Mononuclear cell (primary cell): ENCODE data around the gene METTL26. TPM values are rescaled to one million over a fixed set of nuclear protein-coding genes. Genes with fewer than 3 reads are reported as not detected.

Source experiments
- H3K27me3 ChIP-seq: 2 replicates; pipeline ENCODE4 v1.6.0; 2011; ENCODE audit warnings: low read length, control low read depth; ENCODE audit not compliant: insufficient read depth
- H3K4me1 ChIP-seq: 2 replicates; pipeline ENCODE4 v1.5.1; 2011; ENCODE audit warnings: mild to moderate bottlenecking, low read length, control low read depth; ENCODE audit not compliant: insufficient read depth
- H3K4me3 ChIP-seq: 2 replicates; pipeline ENCODE4 v1.5.1; 2011; ENCODE audit warnings: mild to moderate bottlenecking, low read length, moderate library complexity
- H3K9me3 ChIP-seq: 2 replicates; pipeline ENCODE4 v1.5.1; 2011; ENCODE audit warnings: low read depth, mild to moderate bottlenecking, control low read depth, low read length
- total RNA-seq: library from RNA; depleted of rRNA; stranded (reverse); fragments of >200 nt; gene quantifications from one replicate; pipeline ENCODE4 v1.2.3, GENCODE V29; 2012

Gene METTL26
- total RNA-seq, 1 donor, result 49.0 TPM

DNA sequence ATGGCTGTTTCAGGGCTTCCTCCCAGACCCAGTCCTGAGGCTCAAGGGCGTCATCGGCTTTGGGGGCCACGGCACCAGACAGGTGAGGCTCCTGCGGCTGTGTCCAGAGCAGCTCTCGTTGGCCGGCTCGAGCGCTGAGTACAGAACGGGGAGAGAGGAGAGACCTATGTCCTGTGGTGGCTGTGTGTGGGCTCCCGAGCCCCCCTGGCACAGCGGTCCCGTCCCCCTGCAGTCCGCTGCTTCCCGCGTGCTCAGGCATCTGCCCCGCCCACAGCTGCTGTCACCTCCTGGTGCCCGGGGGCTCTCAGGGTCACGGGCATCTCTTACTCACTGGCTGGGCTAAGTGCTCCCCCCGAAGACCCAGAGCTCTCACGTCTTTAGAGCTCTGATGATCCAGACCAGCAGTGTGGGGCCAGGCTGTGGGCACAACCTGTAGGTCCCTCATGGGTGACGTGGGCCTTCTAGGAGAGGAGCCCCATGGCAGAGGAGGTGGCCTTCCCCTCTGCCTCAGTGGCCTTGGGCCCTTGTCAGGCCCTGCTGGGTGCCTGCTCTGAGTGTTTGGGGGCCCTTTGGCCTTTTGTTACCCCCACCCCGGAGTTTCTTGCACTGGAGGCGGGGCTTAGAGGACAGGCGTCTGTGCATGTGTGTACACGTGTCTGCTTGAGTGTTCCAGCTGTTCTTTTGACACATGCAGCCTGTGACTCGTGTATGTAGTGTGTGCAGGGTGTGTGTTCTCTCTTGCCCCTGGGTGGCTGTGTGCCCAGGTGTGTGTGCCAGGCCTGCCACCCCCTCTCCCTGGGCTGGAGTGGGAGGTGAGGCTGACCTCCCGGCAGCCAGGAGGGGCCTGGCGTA lies 16.6 kb upstream of the METTL26 start:
- Histone ChIP-seq H3K4me1 (peaks cover 19% of the 10 kb centered on the region), H3K4me3 (no peak overlapping the region), H3K9me3 (no peaks in the 10 kb centered on the region), H3K27me3 (no peaks in the 10 kb centered on the region)

GRCh38 chr16:651844-652243 lies 15.7 kb upstream of the METTL26 start:
- Histone ChIP-seq H3K27me3 (no peaks in the 10 kb centered on the region), H3K9me3 (no peaks in the 10 kb centered on the region), H3K4me3 (no peak overlapping the region), H3K4me1 (peaks cover 19% of the 10 kb centered on the region)

DNA sequence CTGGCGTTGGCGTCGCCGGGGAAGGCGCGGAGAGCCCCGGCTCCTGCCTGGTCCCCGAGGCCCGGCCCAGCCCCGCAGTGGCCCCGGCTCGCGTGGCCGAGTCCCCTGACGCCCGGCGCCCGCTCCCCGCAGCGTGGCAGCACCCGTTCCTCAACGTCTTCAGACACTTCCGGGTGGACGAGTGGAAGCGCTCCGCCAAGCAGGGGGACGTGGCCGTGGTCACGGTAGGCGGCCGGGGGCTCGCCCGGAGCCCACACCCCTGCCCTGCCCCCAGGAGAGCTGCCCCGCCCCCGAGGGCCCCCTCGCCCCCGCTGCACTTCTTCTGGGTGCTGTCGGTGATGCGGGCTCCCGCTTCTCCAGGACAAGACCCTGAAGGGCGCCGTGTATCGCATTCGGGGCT lies 13.5 kb upstream of the METTL26 start:
- peak overlapping the region; percentile 57 for H3K4me3 ChIP-seq
- H3K9me3 ChIP-seq, result no peaks in the 10 kb centered on the region
- H3K4me1 ChIP-seq, result peaks cover 19% of the 10 kb centered on the region
- no peaks in the 10 kb centered on the region for H3K27me3 ChIP-seq

DNA sequence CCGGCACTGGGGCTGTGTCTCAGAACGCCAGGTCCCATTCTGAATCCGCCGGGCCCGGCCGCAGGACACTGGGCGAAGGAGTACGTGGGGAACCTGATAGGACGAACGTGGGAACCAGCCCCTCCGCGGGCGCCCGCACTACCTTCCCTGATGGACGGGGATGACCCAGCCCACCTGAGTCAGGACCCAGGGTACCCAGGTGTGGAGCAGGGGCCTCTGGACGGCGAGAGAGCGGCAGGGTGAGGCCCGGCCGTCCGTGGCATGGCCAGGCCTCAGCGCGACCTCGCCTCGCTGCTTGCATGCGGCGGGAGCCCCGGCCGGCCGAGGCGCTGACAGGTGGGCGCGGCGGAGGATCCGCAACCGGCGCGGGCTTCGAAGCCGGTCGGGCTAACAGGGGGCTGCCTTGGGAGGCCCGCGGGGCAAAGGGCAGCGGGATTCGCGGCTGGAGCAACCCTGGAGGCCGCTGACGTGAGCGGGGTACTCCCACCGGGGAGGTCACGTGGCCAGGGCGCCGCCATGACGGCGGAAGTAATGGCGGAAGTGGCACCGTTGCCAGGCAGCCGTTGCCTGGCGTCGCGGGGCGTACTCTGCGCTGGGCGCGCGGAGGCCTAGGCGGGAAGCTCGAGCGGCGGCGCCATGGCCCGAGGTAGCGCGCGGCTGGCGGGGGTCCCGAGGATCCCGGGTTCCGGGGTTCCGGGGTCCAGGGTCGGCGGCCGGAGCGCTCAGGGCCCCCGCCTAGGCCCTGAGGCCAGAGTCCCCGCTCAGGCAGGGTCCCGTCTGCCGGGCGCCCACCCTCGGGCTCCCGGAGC lies 12.9 kb upstream of the METTL26 start, which contains the start of gene WDR90:
WDR90 (plus strand) TSS at position 585 of the 809 bp plus-strand sequence; CDS start at position 637, 52 bp downstream.
- H3K4me3 ChIP-seq, result peak within 1 kb of the TSS; percentile 57
- peaks cover 19% of the 10 kb centered on the region for H3K4me1 ChIP-seq
- H3K27me3 ChIP-seq, result no peaks in the 10 kb centered on the region
- H3K9me3 ChIP-seq, result no peaks in the 10 kb centered on the region

GRCh38 chr16:648071-648780 lies 12.1 kb upstream of the METTL26 start:
- H3K4me1 ChIP-seq, result peaks cover 26% of the 10 kb centered on the region
- no peaks in the 10 kb centered on the region for H3K9me3 ChIP-seq
- no peaks in the 10 kb centered on the region for H3K27me3 ChIP-seq
- peak overlapping the region; percentile 57 for H3K4me3 ChIP-seq

GRCh38 chr16:647173-647902 lies 11.2 kb upstream of the METTL26 start:
- Histone ChIP-seq H3K4me3 (no peak overlapping the region), H3K4me1 (peaks cover 35% of the 10 kb centered on the region), H3K27me3 (no peaks in the 10 kb centered on the region), H3K9me3 (no peaks in the 10 kb centered on the region)

- Histone ChIP-seq H3K27me3 (no peaks in the 10 kb centered on the region), H3K4me1 (peaks cover 36% of the 10 kb centered on the region), H3K4me3 (no peak overlapping the region), H3K9me3 (no peaks in the 10 kb centered on the region)
Observed at GRCh38 chr16:646679-647172, 10.6 kb upstream of the METTL26 start.

GRCh38 chr16:645852-646678 lies 10.0 kb upstream of the METTL26 start:
- no peaks in the 10 kb centered on the region for H3K27me3 ChIP-seq
- H3K4me1 ChIP-seq, result peaks cover 42% of the 10 kb centered on the region
- H3K4me3 ChIP-seq, result no peak overlapping the region
- H3K9me3 ChIP-seq, result no peaks in the 10 kb centered on the region

DNA sequence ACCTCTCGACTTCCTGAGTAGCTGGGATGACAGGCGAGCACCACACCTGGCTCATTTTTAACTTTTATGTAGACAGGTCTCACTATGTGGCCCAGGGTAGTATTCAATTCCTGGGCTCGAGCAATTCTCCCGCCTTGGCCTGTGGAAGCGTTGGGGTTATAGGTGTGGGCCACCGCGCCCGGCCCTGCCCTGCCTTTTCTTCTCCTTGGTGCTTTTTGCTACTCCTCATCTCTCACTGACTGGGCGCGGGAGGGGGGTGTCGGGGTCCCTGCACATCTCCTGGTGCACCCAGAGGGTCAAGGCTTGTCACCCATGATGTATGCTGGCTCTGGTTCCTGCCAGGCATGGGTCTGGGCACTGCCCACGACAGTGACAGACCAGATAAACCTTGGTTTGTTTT lies 8.5 kb upstream of the METTL26 start:
- H3K4me3 ChIP-seq, result no peak overlapping the region
- H3K27me3 ChIP-seq, result no peaks in the 10 kb centered on the region
- H3K4me1 ChIP-seq, result peaks cover 40% of the 10 kb centered on the region
- H3K9me3 ChIP-seq, result no peaks in the 10 kb centered on the region

- H3K4me3 ChIP-seq, result no peak overlapping the region
- no peaks in the 10 kb centered on the region for H3K9me3 ChIP-seq
Observed at GRCh38 chr16:643050-643368, 6.9 kb upstream of the METTL26 start.

DNA sequence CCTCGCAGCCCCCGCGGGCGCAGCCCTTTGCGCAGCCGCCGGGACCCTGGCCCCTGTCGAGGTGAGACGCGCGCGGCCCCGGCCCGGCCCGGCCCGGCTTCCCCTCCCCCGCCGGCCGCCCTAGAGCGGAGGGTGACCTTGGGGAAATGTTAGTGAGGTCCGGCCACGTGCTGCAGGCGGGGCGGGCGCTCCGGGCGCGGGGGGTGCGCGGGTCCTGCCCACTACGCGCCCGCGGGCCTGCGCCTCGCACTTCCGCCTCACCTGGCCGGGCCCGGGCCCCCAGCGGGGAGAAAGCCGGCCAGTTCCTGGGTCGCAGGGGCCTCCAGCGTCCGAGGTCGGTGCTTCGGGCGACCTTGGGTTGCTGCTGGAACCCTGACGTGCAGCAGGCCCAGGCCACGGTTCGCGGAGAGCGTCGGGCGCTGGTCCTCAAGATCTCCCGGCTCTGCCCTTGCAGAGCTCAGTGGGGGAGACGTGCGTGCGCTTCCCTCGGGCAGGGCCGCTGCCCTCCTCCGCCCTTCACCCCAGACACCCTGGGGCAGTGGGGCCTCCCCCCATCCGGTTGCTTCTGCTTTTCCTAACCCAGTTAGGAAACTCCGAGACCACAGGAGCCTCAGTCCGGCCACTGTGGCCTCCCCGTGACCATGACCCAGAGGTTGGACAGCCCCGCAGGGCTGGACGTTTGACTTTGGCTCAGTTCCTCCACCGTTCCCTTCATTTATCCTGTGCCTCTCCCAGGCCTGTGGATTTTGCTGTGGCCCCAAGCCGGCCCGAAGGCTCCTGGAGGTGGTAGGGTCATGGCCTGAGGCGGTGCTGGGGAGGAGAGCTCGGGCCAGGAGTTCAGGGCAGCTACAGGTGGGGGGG lies 6.3 kb upstream of the METTL26 start:
- H3K9me3 ChIP-seq, result no peaks in the 10 kb centered on the region
- peak overlapping the region; percentile 52 for H3K4me3 ChIP-seq
- H3K27me3 ChIP-seq, result no peaks in the 10 kb centered on the region
- peaks cover 32% of the 10 kb centered on the region for H3K4me1 ChIP-seq

More at GRCh38 chr16:643050-643368, 6.9 kb upstream of the METTL26 start:
- Histone ChIP-seq H3K4me1 (peaks cover 29% of the 10 kb centered on the region), H3K27me3 (no peaks in the 10 kb centered on the region)

- Histone ChIP-seq H3K9me3 (no peaks in the 10 kb centered on the region), H3K4me1 (peaks cover 35% of the 10 kb centered on the region), H3K4me3 (peak within 1 kb of the TSS; percentile 52), H3K27me3 (no peaks in the 10 kb centered on the region)
Observed at GRCh38 chr16:641326-642188, 5.5 kb upstream of the METTL26 start, which contains the start of gene MCRIP2. MCRIP2 (plus strand) TSS chr16:641828; CDS start chr16:641992, 164 bp downstream.
